ENCODE data around the gene DNMT3B.

DNA sequence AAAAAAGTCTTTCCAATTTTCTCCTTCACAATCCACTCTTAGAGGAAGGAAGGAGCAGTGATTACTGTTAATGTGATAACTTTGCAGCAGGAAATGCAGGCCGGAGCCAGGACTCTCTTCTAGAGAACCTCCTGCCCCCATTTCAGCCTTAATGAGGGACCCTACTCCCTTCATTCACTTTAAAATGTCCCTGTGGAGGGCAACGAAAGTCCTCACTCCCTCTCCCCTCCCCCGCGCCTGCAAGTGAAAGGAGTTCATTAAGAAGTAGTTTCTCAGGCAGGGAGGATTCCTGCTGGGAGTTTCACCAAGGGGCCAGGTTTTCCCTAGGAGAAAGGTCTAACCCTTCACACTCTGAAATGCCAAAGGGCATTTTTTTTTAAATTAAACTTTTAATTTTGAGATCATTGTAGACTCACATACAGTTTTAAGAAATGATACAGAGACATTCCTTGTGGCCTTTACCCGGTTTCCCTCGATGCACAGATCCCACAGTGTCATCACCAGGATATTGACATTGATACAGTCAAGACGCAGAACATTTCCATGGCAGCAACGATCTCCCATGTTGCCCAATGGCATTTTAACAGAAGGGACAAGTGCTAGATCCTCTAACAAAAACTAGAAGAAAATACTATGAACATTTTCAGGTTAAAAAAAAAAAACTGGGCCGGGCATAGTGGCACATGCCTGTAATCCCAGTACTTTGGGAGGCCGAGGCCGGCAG lies 12.1 kb upstream of the DNMT3B start:
- TF ChIP-seq ZFP30 (CRISPR knock-in tag; IDR thresholded peaks at IDR 0.05) (no peak), GLIS3 (CRISPR knock-in tag; IDR thresholded peaks at IDR 0.05) (no peak), SNAI2 (CRISPR knock-in tag; IDR thresholded peaks at IDR 0.05) (no peak), OSR1 (CRISPR knock-in tag; IDR thresholded peaks at IDR 0.05) (no peak), ZNF8 (CRISPR knock-in tag; IDR thresholded peaks at IDR 0.05) (no peak), RARB (CRISPR knock-in tag; IDR thresholded peaks at IDR 0.05) (no peak), ARNTL (CRISPR knock-in tag; IDR thresholded peaks at IDR 0.05; ENCODE audit: borderline replicate concordance, low read depth) (no peak), ZFP3 (CRISPR knock-in tag; IDR thresholded peaks at IDR 0.05) (no peak), ZNF70 (CRISPR knock-in tag; IDR thresholded peaks at IDR 0.05) (no peak), ISL1 (CRISPR knock-in tag; IDR thresholded peaks at IDR 0.05) (no peak)
- TF ChIP-seq, protein P1, sequence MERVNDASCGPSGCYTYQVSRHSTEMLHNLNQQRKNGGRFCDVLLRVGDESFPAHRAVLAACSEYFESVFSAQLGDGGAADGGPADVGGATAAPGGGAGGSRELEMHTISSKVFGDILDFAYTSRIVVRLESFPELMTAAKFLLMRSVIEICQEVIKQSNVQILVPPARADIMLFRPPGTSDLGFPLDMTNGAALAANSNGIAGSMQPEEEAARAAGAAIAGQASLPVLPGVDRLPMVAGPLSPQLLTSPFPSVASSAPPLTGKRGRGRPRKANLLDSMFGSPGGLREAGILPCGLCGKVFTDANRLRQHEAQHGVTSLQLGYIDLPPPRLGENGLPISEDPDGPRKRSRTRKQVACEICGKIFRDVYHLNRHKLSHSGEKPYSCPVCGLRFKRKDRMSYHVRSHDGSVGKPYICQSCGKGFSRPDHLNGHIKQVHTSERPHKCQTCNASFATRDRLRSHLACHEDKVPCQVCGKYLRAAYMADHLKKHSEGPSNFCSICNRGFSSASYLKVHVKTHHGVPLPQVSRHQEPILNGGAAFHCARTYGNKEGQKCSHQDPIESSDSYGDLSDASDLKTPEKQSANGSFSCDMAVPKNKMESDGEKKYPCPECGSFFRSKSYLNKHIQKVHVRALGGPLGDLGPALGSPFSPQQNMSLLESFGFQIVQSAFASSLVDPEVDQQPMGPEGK (CRISPR knock-in tag; IDR thresholded peaks at IDR 0.05; ENCODE audit: borderline replicate concordance): no peak
- TF ChIP-seq, protein P2, sequence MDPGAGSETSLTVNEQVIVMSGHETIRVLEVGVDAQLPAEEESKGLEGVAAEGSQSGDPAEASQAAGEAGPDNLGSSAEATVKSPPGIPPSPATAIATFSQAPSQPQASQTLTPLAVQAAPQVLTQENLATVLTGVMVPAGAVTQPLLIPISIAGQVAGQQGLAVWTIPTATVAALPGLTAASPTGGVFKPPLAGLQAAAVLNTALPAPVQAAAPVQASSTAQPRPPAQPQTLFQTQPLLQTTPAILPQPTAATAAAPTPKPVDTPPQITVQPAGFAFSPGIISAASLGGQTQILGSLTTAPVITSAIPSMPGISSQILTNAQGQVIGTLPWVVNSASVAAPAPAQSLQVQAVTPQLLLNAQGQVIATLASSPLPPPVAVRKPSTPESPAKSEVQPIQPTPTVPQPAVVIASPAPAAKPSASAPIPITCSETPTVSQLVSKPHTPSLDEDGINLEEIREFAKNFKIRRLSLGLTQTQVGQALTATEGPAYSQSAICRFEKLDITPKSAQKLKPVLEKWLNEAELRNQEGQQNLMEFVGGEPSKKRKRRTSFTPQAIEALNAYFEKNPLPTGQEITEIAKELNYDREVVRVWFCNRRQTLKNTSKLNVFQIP (CRISPR knock-in tag; IDR thresholded peaks at IDR 0.05; ENCODE audit: borderline replicate concordance, low read depth): no peak
- TF ChIP-seq, protein P3, sequence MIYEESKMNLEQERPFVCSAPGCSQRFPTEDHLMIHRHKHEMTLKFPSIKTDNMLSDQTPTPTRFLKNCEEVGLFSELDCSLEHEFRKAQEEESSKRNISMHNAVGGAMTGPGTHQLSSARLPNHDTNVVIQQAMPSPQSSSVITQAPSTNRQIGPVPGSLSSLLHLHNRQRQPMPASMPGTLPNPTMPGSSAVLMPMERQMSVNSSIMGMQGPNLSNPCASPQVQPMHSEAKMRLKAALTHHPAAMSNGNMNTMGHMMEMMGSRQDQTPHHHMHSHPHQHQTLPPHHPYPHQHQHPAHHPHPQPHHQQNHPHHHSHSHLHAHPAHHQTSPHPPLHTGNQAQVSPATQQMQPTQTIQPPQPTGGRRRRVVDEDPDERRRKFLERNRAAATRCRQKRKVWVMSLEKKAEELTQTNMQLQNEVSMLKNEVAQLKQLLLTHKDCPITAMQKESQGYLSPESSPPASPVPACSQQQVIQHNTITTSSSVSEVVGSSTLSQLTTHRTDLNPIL (CRISPR knock-in tag; IDR thresholded peaks at IDR 0.05; ENCODE audit: low read depth): no peak
- TF ChIP-seq, protein P4, sequence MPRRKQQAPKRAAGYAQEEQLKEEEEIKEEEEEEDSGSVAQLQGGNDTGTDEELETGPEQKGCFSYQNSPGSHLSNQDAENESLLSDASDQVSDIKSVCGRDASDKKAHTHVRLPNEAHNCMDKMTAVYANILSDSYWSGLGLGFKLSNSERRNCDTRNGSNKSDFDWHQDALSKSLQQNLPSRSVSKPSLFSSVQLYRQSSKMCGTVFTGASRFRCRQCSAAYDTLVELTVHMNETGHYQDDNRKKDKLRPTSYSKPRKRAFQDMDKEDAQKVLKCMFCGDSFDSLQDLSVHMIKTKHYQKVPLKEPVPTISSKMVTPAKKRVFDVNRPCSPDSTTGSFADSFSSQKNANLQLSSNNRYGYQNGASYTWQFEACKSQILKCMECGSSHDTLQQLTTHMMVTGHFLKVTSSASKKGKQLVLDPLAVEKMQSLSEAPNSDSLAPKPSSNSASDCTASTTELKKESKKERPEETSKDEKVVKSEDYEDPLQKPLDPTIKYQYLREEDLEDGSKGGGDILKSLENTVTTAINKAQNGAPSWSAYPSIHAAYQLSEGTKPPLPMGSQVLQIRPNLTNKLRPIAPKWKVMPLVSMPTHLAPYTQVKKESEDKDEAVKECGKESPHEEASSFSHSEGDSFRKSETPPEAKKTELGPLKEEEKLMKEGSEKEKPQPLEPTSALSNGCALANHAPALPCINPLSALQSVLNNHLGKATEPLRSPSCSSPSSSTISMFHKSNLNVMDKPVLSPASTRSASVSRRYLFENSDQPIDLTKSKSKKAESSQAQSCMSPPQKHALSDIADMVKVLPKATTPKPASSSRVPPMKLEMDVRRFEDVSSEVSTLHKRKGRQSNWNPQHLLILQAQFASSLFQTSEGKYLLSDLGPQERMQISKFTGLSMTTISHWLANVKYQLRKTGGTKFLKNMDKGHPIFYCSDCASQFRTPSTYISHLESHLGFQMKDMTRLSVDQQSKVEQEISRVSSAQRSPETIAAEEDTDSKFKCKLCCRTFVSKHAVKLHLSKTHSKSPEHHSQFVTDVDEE (CRISPR knock-in tag; IDR thresholded peaks at IDR 0.05): no peak
